Activated CD8-positive, alpha-beta memory T cell treated with anti-CD3 and anti-CD28 coated beads, Interleukin-2, amount 50 U/mL, for 1 hour (primary cell): ENCODE measurements around the gene KL.

Experiments
- DNase-seq: peaks from one replicate; pipeline ENCODE4 v3.0.0-alpha.2; 2020; ENCODE audit errors: extremely low read depth

The KL gene

GRCh38 chr13:33037673-33038072 lies 21.4 kb downstream of the KL start:
- no peak for DNase-seq

- DNase-seq: no peak
These were observed 23.9 kb downstream of the KL start for GRCh38 chr13:33040090-33040489.

GRCh38 chr13:33045851-33046592 lies 29.8 kb downstream of the KL start:
- no peak for DNase-seq

GRCh38 chr13:33050161-33050560 lies 33.9 kb downstream of the KL start:
- DNase-seq: no peak

- DNase-seq: no peak
These were observed 35.4 kb downstream of the KL start for GRCh38 chr13:33051632-33052031.

- no peak for DNase-seq
These were observed 36.5 kb downstream of the KL start for GRCh38 chr13:33052506-33053280.

GRCh38 chr13:33053397-33054066 lies 37.3 kb downstream of the KL start:
- DNase-seq: no peak

- DNase-seq: no peak
These were observed 41.0 kb downstream of the KL start for GRCh38 chr13:33057019-33057780.

GRCh38 chr13:33058776-33059327 lies 42.6 kb downstream of the KL start:
- no peak for DNase-seq

- DNase-seq: no peak
These were observed 44.6 kb downstream of the KL start for GRCh38 chr13:33060815-33061214.

- DNase-seq: no peak
These were observed 50.1 kb downstream of the KL start for GRCh38 chr13:33066329-33066728.

GRCh38 chr13:33069365-33069764 lies 53.1 kb downstream of the KL start:
- no peak for DNase-seq

GRCh38 chr13:33070713-33071112 lies 54.5 kb downstream of the KL start:
- DNase-seq: no peak

- DNase-seq: no peak
These were observed 56.1 kb downstream of the KL start for GRCh38 chr13:33072282-33072681.

- DNase-seq: no peak
These were observed 56.5 kb downstream of the KL start for GRCh38 chr13:33072759-33073158.

GRCh38 chr13:33073338-33073737 lies 57.1 kb downstream of the KL start:
- DNase-seq: no peak

- DNase-seq: no peak
These were observed 60.1 kb downstream of the KL start for GRCh38 chr13:33076001-33076992.

GRCh38 chr13:33078263-33078662 lies 62.0 kb downstream of the KL start:
- DNase-seq: no peak

GRCh38 chr13:33079960-33080359 lies 63.7 kb downstream of the KL start:
- no peak for DNase-seq

- no peak for DNase-seq
These were observed 64.9 kb downstream of the KL start for GRCh38 chr13:33080972-33081590.
